Spleen (tissue), 7 donors: ENCODE results near the gene GALNT12.

Experiments used
- CTCF ChIP-seq, 11 experiments: fragments of 200-600 bp in 7 of 11; fragments of 450-650 bp in 4 of 11; sonication (generic) in 4 of 11; IDR thresholded peaks in 8 of 11; conservative IDR thresholded peaks in 3 of 11; 1 replicate in 7 of 11; 2 replicates in 4 of 11; pipeline versions ENCODE4 v1.4.0 to v1.8.0; 2016 to 2021; ENCODE audit warnings: antibody characterized with exemption in 11 of 11, inconsistent platforms in 4 of 11, mild to moderate bottlenecking in 1 of 11
- POLR2A ChIP-seq, 3 donors: fragments of 450-650 bp; IDR thresholded peaks; one replicate each; pipeline ENCODE4 v1.5.1; 2017; ENCODE audit warnings: antibody characterized with exemption in 3 of 3, mild to moderate bottlenecking in 1 of 3
- POLR2AphosphoS5 ChIP-seq, 3 donors: sonication (generic); formaldehyde crosslinking; IDR thresholded peaks; one replicate each; pipeline ENCODE4 v1.5.1; 2017; ENCODE audit warnings: antibody characterized with exemption in 3 of 3
- donor health status: DM: no; HTN: no; CAD: no; lungs with moderate emphysema.
- donor health status: DM: no; HTN: no; CAD: no.
- donor health status: DM: no; HTN: no; CAD: no.

DNA sequence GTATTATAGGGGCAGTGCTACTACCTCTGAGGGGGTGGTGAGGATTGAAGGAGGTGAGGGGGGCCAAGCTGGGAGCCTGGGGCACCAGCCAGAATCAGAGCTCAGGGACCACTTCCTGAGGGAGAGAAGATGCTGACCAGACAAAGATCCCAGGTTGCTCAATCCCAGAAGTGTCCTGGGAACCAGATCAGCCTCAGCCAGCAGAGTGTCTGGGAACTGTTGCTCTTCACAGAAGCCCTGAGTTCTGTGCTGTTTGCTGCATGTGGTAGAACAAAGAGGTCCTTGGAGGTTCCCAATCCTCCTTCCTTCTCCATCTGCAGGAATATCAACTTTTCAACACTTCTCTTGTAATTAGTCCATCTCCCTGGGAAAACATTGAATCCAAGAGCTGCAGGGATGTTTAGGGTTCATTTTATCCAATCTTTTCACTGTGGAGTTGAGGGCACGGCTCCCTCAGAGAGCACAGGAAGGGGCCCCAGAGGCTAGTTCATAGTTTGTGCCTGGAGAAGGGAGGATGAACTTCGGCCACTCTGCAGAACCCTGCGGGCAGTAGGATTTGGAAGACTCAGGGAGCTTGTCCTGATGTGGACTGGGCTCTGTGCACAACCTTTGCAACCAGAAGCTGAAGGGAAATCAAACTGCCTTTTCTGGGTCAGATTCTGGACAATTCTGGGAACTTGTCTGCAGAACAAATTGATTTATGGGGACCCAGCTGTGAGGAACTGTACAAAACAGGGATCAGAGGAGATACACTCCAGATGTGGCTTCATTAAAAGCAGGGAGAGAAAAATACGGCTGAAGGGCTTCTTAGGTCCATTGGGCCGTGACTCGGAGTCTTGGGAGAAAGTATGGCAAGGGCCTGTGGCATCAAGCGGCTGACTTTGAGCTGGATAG is 57.1 kb downstream of the GALNT12 start:
- no peak for TF ChIP-seq POLR2A (IDR thresholded peaks at IDR 0.05)
- no peak for TF ChIP-seq CTCF (IDR thresholded peaks at IDR 0.05 in 8 of 11, conservative IDR thresholded peaks at IDR 0.05 in 3 of 11)
- TF ChIP-seq POLR2AphosphoS5 (IDR thresholded peaks at IDR 0.05): no peak
